ENCODE data around the gene GPD1L. TPM values are rescaled to one million over a fixed set of nuclear protein-coding genes. Genes with fewer than 3 reads are reported as not detected.

GPD1L gene
- total RNA-seq, 1 donor from 2014 or later, result 60.8 TPM

Other genes starting within 250 kb of the GPD1L start
- gene OSBPL10, start 125.4 kb upstream of the GPD1L start, total RNA-seq, result 36.3 TPM
- gene ZNF860, start 124.9 kb upstream of the GPD1L start, total RNA-seq, result 4.4 TPM
- 5.7 TPM for gene CMTM8, start 132.1 kb downstream of the GPD1L start, total RNA-seq